Right lung (tissue), 5 donors: ENCODE measurements around the gene PIP4K2A. TPM values are rescaled to one million over a fixed set of nuclear protein-coding genes. Genes with fewer than 3 reads are reported as not detected.

ENCODE experiments used
- DNase-seq, 2 donors: peaks; one replicate each; pipeline ENCODE4 v3.0.0-alpha.2; 2013
- polyA plus RNA-seq, 5 donors: library from polyadenylated mRNA; unstranded; fragments of 120-200 nt; gene quantifications; one replicate each; pipeline versions ENCODE4 v1.2.1 to v1.2.3, GENCODE V29; 2013; ENCODE audit warnings: inconsistent platforms in 1 of 5, low replicate concordance in 1 of 5; ENCODE audit not compliant: insufficient read length in 5 of 5, insufficient read depth in 1 of 5

The PIP4K2A gene
- polyA plus RNA-seq, 5 donors, result 21.2 to 28.7 (median 26.6) TPM

- no peak for DNase-seq
These were observed 92.7 kb downstream of the PIP4K2A start for GRCh38 chr10:22621726-22622125.

- no peak for DNase-seq
These were observed 93.4 kb downstream of the PIP4K2A start for GRCh38 chr10:22620929-22621328.

GRCh38 chr10:22620140-22620857 is 94.1 kb downstream of the PIP4K2A start:
- peak; percentile 79 to 80 for DNase-seq

GRCh38 chr10:22619101-22619500 is 95.3 kb downstream of the PIP4K2A start:
- no peak for DNase-seq

GRCh38 chr10:22618078-22618785 is 96.1 kb downstream of the PIP4K2A start:
- DNase-seq, result no peak

GRCh38 chr10:22617516-22617915 is 96.9 kb downstream of the PIP4K2A start:
- no peak for DNase-seq

- no peak for DNase-seq
These were observed 97.3 kb downstream of the PIP4K2A start for GRCh38 chr10:22617051-22617450.

- no peak for DNase-seq
These were observed 98.4 kb downstream of the PIP4K2A start for GRCh38 chr10:22615819-22616499.

- DNase-seq, result no peak
These were observed 99.3 kb downstream of the PIP4K2A start for GRCh38 chr10:22615101-22615500.

- DNase-seq, result no peak
These were observed 101.4 kb downstream of the PIP4K2A start for GRCh38 chr10:22613011-22613410.

- no peak for DNase-seq
These were observed 102.1 kb downstream of the PIP4K2A start for GRCh38 chr10:22612318-22612717.

- DNase-seq, result no peak
These were observed 102.8 kb downstream of the PIP4K2A start for GRCh38 chr10:22611425-22612115.

- DNase-seq, result no peak
These were observed 103.8 kb downstream of the PIP4K2A start for GRCh38 chr10:22610610-22611009.

GRCh38 chr10:22609719-22610465 is 104.5 kb downstream of the PIP4K2A start:
- DNase-seq, result no peak

- no peak for DNase-seq
These were observed 105.1 kb downstream of the PIP4K2A start for GRCh38 chr10:22609251-22609650.

- DNase-seq, result no peak
These were observed 107.1 kb downstream of the PIP4K2A start for GRCh38 chr10:22607261-22607660.

GRCh38 chr10:22606164-22606614 is 108.2 kb downstream of the PIP4K2A start:
- DNase-seq, result no peak

GRCh38 chr10:22605168-22605567 is 109.2 kb downstream of the PIP4K2A start:
- DNase-seq, result no peak

GRCh38 chr10:22604344-22605126 is 109.8 kb downstream of the PIP4K2A start:
- DNase-seq, result no peak

GRCh38 chr10:22603581-22603980 is 110.8 kb downstream of the PIP4K2A start:
- DNase-seq, result no peak

- no peak for DNase-seq
These were observed 112.8 kb downstream of the PIP4K2A start for GRCh38 chr10:22601618-22602017.
